ENCODE results near the gene DACT2.

DACT2 gene

GRCh38 chr6:168333989-168334388 is 14.4 kb upstream of the DACT2 start:
- no peak overlapping the region for H3K4me3 ChIP-seq (ENCODE audit: low read depth in 1 of 2, low read length in 2 of 2)
- H3K4me1 ChIP-seq (ENCODE audit: control insufficient read depth in 1 of 2, insufficient read depth in 2 of 2, low read length in 2 of 2), result no peaks in the 10 kb centered on the region
- no peaks in the 10 kb centered on the region for H3K9me3 ChIP-seq (ENCODE audit: control insufficient read depth in 1 of 2, low read length in 2 of 2)
- H3K36me3 ChIP-seq (ENCODE audit: control insufficient read depth in 1 of 2, insufficient read depth in 2 of 2, low read length in 2 of 2), result no peaks in the 10 kb centered on the region
- H3K27me3 ChIP-seq (ENCODE audit: low read depth, low read length), result no peaks in the 10 kb centered on the region
- H3K27ac ChIP-seq (ENCODE audit: low read length), result peak overlapping the region; percentile 48

DNA sequence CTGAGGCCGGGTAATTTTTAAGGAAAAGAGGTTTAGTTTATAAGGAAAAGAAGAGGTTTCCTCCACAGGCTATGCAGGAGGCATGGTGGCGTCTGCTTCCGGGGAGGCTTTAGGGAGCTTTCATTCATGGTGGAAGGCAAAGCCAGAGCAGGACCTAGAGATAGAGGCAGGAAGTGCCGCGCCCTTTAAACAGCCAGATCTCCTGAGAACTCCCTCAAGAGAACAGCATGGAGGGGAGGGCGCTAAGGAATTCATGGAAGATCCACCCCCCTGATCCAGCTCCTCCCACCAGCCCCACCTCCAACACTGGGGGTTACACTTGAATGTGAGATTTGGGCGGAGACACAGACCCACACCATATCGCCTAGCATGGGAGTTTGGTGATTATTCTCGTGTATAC is 13.9 kb upstream of the DACT2 start:
- Histone ChIP-seq H3K4me1 (ENCODE audit: control insufficient read depth in 1 of 2, insufficient read depth in 2 of 2, low read length in 2 of 2) (no peaks in the 10 kb centered on the region), H3K27ac (ENCODE audit: low read length) (peak overlapping the region; percentile 48), H3K27me3 (ENCODE audit: low read depth, low read length) (no peaks in the 10 kb centered on the region), H3K36me3 (ENCODE audit: control insufficient read depth in 1 of 2, insufficient read depth in 2 of 2, low read length in 2 of 2) (no peaks in the 10 kb centered on the region), H3K9me3 (ENCODE audit: control insufficient read depth in 1 of 2, low read length in 2 of 2) (no peaks in the 10 kb centered on the region), H3K4me3 (ENCODE audit: low read depth in 1 of 2, low read length in 2 of 2) (peak overlapping the region in 1 of 2 donors; percentile 26)

DNA sequence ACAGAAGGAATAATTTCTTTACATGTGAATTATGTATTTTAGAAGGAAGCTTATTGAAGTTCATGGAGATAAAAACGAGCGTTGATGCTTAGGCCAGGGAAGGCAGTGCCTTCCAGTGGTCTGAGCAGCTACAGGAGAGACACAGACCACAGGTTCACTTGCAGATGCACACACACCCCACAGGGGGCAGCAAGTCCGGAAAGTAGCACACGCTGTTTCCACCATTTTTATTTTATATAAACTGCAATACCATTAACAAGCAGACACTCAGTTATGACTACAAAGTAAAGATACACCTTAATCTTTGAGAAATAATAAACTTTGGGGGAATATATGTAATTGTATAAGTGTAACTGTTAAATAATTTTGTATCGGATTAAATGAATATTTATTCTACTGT is 13.5 kb upstream of the DACT2 start:
- Histone ChIP-seq H3K27me3 (ENCODE audit: low read depth, low read length) (no peaks in the 10 kb centered on the region), H3K4me1 (ENCODE audit: control insufficient read depth in 1 of 2, insufficient read depth in 2 of 2, low read length in 2 of 2) (no peaks in the 10 kb centered on the region), H3K4me3 (ENCODE audit: low read depth in 1 of 2, low read length in 2 of 2) (peak overlapping the region in 1 of 2 donors; percentile 26), H3K36me3 (ENCODE audit: control insufficient read depth in 1 of 2, insufficient read depth in 2 of 2, low read length in 2 of 2) (no peaks in the 10 kb centered on the region), H3K27ac (ENCODE audit: low read length) (peak overlapping the region; percentile 48), H3K9me3 (ENCODE audit: control insufficient read depth in 1 of 2, low read length in 2 of 2) (no peaks in the 10 kb centered on the region)

GRCh38 chr6:168332020-168332419 is 12.4 kb upstream of the DACT2 start:
- no peaks in the 10 kb centered on the region for H3K9me3 ChIP-seq (ENCODE audit: control insufficient read depth in 1 of 2, low read length in 2 of 2)
- H3K36me3 ChIP-seq (ENCODE audit: control insufficient read depth in 1 of 2, insufficient read depth in 2 of 2, low read length in 2 of 2), result no peaks in the 10 kb centered on the region
- H3K27me3 ChIP-seq (ENCODE audit: low read depth, low read length), result no peaks in the 10 kb centered on the region
- H3K27ac ChIP-seq (ENCODE audit: low read length), result no peak overlapping the region
- H3K4me1 ChIP-seq (ENCODE audit: control insufficient read depth in 1 of 2, insufficient read depth in 2 of 2, low read length in 2 of 2), result no peaks in the 10 kb centered on the region
- no peak overlapping the region for H3K4me3 ChIP-seq (ENCODE audit: low read depth in 1 of 2, low read length in 2 of 2)

GRCh38 chr6:168331058-168331457 is 11.5 kb upstream of the DACT2 start:
- no peaks in the 10 kb centered on the region for H3K9me3 ChIP-seq (ENCODE audit: control insufficient read depth in 1 of 2, low read length in 2 of 2)
- no peak overlapping the region for H3K4me3 ChIP-seq (ENCODE audit: low read depth in 1 of 2, low read length in 2 of 2)
- H3K27ac ChIP-seq (ENCODE audit: low read length), result no peak overlapping the region
- no peaks in the 10 kb centered on the region for H3K36me3 ChIP-seq (ENCODE audit: control insufficient read depth in 1 of 2, insufficient read depth in 2 of 2, low read length in 2 of 2)
- no peaks in the 10 kb centered on the region for H3K27me3 ChIP-seq (ENCODE audit: low read depth, low read length)
- no peaks in the 10 kb centered on the region for H3K4me1 ChIP-seq (ENCODE audit: control insufficient read depth in 1 of 2, insufficient read depth in 2 of 2, low read length in 2 of 2)

DNA sequence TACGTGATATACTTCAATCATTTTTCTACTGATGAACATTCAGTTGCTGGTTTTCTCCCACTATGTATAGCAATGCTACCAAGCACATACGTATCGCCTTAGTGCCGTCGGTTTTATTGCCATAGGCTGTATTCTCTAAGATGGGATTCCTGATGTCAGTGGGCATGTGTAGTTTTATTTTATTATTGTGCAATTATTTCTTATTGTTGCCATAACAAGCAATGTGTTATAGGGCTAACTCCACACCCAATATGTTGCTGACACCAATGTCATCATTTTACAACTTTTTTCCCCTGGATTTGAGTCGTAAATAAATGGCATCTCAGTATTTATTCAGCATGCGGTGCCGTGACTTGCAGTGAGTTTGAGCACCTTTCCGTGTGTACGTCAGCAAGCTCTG is 10.8 kb upstream of the DACT2 start:
- no peaks in the 10 kb centered on the region for H3K9me3 ChIP-seq (ENCODE audit: control insufficient read depth in 1 of 2, low read length in 2 of 2)
- H3K36me3 ChIP-seq (ENCODE audit: control insufficient read depth in 1 of 2, insufficient read depth in 2 of 2, low read length in 2 of 2), result no peaks in the 10 kb centered on the region
- H3K4me3 ChIP-seq (ENCODE audit: low read depth in 1 of 2, low read length in 2 of 2), result no peak overlapping the region
- H3K4me1 ChIP-seq (ENCODE audit: control insufficient read depth in 1 of 2, insufficient read depth in 2 of 2, low read length in 2 of 2), result no peaks in the 10 kb centered on the region
- no peak overlapping the region for H3K27ac ChIP-seq (ENCODE audit: low read length)
- H3K27me3 ChIP-seq (ENCODE audit: low read depth, low read length), result no peaks in the 10 kb centered on the region

DNA sequence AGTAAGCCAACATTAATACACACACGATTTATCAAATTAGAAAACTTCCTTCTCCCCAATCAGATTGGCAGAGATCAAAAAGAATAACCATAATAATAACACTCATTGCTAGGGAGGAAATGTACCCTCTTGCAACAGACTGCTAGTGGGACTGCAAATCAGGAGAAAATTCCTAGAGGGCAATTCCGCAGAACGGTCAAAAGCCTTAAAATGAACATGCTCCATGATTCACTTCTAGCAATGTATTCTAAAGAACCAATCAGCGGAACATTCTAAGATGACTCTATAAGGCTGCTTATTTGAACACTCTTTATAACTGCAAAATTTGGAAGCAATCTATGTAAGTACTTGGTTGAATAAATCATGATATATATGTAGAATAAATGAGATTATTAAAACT is 8.5 kb upstream of the DACT2 start:
- Histone ChIP-seq H3K4me3 (ENCODE audit: low read depth in 1 of 2, low read length in 2 of 2) (no peak overlapping the region), H3K36me3 (ENCODE audit: control insufficient read depth in 1 of 2, insufficient read depth in 2 of 2, low read length in 2 of 2) (no peaks in the 10 kb centered on the region), H3K4me1 (ENCODE audit: control insufficient read depth in 1 of 2, insufficient read depth in 2 of 2, low read length in 2 of 2) (no peaks in the 10 kb centered on the region), H3K27me3 (ENCODE audit: low read depth, low read length) (no peaks in the 10 kb centered on the region), H3K27ac (ENCODE audit: low read length) (no peak overlapping the region), H3K9me3 (ENCODE audit: control insufficient read depth in 1 of 2, low read length in 2 of 2) (peaks cover 0 to 3% of the 10 kb centered on the region in 2 donors)

DNA sequence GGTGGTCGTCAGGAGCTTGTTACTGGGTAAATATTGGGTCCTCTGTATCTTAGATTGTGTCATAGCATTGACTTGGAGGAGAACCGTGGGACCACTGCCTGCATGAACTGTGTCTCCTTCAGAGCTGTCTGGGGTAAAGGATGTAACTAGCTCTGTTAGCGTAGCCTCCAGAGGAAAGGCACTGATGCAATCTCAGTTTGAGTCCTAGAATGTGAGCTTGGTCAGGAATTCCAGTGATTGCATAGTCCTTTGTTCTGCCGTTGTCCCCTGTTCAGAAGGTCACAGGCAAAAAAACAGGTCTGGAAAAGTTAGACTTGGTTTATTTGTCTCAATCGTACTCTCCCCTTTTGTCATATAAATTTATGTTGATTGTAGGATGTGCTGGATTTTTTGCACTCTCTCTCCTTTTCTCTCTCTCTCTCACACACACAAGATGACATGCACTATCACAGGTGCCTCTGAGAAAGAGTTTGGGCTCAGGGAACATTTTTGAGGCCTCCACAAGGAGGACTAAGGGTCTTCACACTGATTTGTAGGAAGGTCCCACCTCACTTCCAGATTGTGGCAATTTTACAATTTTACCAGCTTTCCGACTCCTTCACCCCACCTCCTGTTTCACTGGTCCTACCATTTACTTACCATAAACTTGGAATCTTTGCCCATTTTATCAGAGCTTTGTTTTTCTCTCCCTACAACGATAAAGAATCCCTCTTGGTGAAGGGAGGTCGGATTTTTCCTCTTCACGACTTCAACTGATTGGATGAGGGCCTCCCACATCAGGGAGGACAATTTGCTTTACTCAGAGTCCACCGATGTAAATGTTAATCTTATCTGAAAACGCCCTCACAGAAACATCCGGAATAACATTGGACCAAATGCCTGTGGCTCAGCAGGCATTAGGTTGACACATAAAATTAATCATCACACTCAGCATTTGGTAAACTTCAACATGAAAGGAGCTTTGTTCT is 7.0 kb upstream of the DACT2 start:
- no peak overlapping the region for H3K27ac ChIP-seq (ENCODE audit: low read length)
- H3K36me3 ChIP-seq (ENCODE audit: control insufficient read depth in 1 of 2, insufficient read depth in 2 of 2, low read length in 2 of 2), result no peaks in the 10 kb centered on the region
- peaks cover 0 to 5% of the 10 kb centered on the region in 2 donors for H3K9me3 ChIP-seq (ENCODE audit: control insufficient read depth in 1 of 2, low read length in 2 of 2)
- no peaks in the 10 kb centered on the region for H3K4me1 ChIP-seq (ENCODE audit: control insufficient read depth in 1 of 2, insufficient read depth in 2 of 2, low read length in 2 of 2)
- H3K27me3 ChIP-seq (ENCODE audit: low read depth, low read length), result no peaks in the 10 kb centered on the region
- no peak overlapping the region for H3K4me3 ChIP-seq (ENCODE audit: low read depth in 1 of 2, low read length in 2 of 2)

- Histone ChIP-seq H3K27ac (ENCODE audit: low read length) (no peak overlapping the region), H3K4me1 (ENCODE audit: control insufficient read depth in 1 of 2, insufficient read depth in 2 of 2, low read length in 2 of 2) (peaks cover 0 to 10% of the 10 kb centered on the region in 2 donors), H3K4me3 (ENCODE audit: low read depth in 1 of 2, low read length in 2 of 2) (no peak overlapping the region), H3K36me3 (ENCODE audit: control insufficient read depth in 1 of 2, insufficient read depth in 2 of 2, low read length in 2 of 2) (no peaks in the 10 kb centered on the region), H3K9me3 (ENCODE audit: control insufficient read depth in 1 of 2, low read length in 2 of 2) (peaks cover 9 to 14% of the 10 kb centered on the region in 2 donors), H3K27me3 (ENCODE audit: low read depth, low read length) (peaks cover 7% of the 10 kb centered on the region)
Observed at GRCh38 chr6:168322966-168323365, 3.4 kb upstream of the DACT2 start.

GRCh38 chr6:168320634-168321033 is 1.1 kb upstream of the DACT2 start:
- Histone ChIP-seq H3K4me3 (ENCODE audit: low read depth in 1 of 2, low read length in 2 of 2) (no peak overlapping the region), H3K36me3 (ENCODE audit: control insufficient read depth in 1 of 2, insufficient read depth in 2 of 2, low read length in 2 of 2) (no peaks in the 10 kb centered on the region), H3K27me3 (ENCODE audit: low read depth, low read length) (peaks cover 7% of the 10 kb centered on the region), H3K4me1 (ENCODE audit: control insufficient read depth in 1 of 2, insufficient read depth in 2 of 2, low read length in 2 of 2) (peaks cover 0 to 10% of the 10 kb centered on the region in 2 donors), H3K9me3 (ENCODE audit: control insufficient read depth in 1 of 2, low read length in 2 of 2) (peaks cover 9 to 14% of the 10 kb centered on the region in 2 donors), H3K27ac (ENCODE audit: low read length) (no peak overlapping the region)

DNA sequence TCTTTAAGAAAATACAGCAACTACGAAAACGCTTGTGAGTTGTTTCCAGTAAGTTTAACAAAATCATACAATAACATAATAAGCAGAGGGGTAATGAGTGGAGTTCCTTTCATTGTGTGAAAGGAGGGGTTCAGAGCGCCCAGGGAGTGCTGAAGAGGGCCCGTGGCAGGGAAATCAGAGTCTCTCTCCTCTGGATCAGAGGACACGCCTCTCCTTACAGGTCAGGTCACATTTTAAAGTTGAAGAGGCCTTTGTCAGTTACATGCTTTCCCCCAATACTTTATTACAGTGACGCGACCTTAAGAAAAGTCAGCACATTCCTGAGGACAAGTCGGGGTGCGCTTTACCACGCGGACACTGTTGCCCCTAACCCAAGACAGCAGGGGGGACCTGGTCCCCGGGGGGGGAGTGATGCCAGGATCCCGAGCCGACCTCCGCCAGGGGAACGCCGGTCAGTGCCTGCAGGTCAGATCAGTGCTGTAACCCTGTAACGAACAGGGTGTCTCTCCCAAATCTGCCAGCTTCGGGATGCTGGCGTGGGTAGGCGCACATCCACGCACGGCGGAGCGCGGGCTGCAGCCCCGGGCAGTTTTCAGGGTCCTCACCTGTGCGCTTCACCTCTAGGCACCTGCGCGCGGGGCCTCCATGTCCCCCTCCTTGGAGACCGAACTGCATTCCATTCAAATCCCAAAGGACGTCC is 848 bp downstream of the DACT2 start:
- no peaks in the 10 kb centered on the region for H3K36me3 ChIP-seq (ENCODE audit: control insufficient read depth in 1 of 2, insufficient read depth in 2 of 2, low read length in 2 of 2)
- H3K27ac ChIP-seq (ENCODE audit: low read length), result no peak overlapping the region
- peaks cover 9 to 11% of the 10 kb centered on the region in 2 donors for H3K9me3 ChIP-seq (ENCODE audit: control insufficient read depth in 1 of 2, low read length in 2 of 2)
- no peak overlapping the region for H3K4me3 ChIP-seq (ENCODE audit: low read depth in 1 of 2, low read length in 2 of 2)
- H3K4me1 ChIP-seq (ENCODE audit: control insufficient read depth in 1 of 2, insufficient read depth in 2 of 2, low read length in 2 of 2), result peaks cover 4 to 10% of the 10 kb centered on the region in 2 donors
- H3K27me3 ChIP-seq (ENCODE audit: low read depth, low read length), result peaks cover 11% of the 10 kb centered on the region

Measured in muscle layer of duodenum (tissue), 2 donors.